HepG2 (cell line): Measurements from ENCODE around the gene DGUOK. TPM values are rescaled to one million over a fixed set of nuclear protein-coding genes. Genes with fewer than 3 reads are reported as not detected.
A peak's percentile ranks its signal among the peaks of the same experiment; 100 is the strongest.

Experiments
- AGO1 ChIP-seq: fragments of 200-400 bp; formaldehyde crosslinking; IDR thresholded peaks from 2 replicates; pipeline ENCODE4 v1.6.1; 2017; ENCODE audit warnings: mild to moderate bottlenecking, low read depth, low read length, moderate library complexity; ENCODE audit not compliant: poor library complexity, severe bottlenecking
- AKAP8 ChIP-seq: sonication (generic); formaldehyde crosslinking; IDR thresholded peaks from 2 replicates; pipeline ENCODE4 v1.5.1; 2020; ENCODE audit warnings: mild to moderate bottlenecking, missing genetic modification reagents
- BORCS8-MEF2B ChIP-seq: sonication (generic); formaldehyde crosslinking; IDR thresholded peaks from 2 replicates; pipeline ENCODE4 v1.8.0; 2022; ENCODE audit warnings: mild to moderate bottlenecking, missing genetic modification reagents
- CBFB ChIP-seq: sonication (generic); formaldehyde crosslinking; IDR thresholded peaks from 2 replicates; pipeline ENCODE4 v1.4.0; 2020; ENCODE audit warnings: missing genetic modification reagents
- CSRNP2 ChIP-seq: sonication (generic); formaldehyde crosslinking; conservative IDR thresholded peaks from 2 replicates; pipeline ENCODE4 v1.8.0; 2022; ENCODE audit warnings: low read depth, missing genetic modification reagents
- DMAP1 ChIP-seq: IDR thresholded peaks from 2 replicates; pipeline ENCODE4 v1.6.1; 2016
- EED ChIP-seq: sonication (generic); formaldehyde crosslinking; IDR thresholded peaks from 2 replicates; pipeline ENCODE4 v1.5.0; 2020; ENCODE audit warnings: mild to moderate bottlenecking, missing genetic modification reagents
- FOXO1 ChIP-seq: sonication (generic); formaldehyde crosslinking; IDR thresholded peaks from 2 replicates; pipeline ENCODE4 v1.4.0; 2020; ENCODE audit warnings: missing genetic modification reagents
- GATAD1 ChIP-seq: IDR thresholded peaks from 2 replicates; pipeline ENCODE4 v1.6.1; 2016; ENCODE audit warnings: missing genetic modification reagents, missing compliant biosample characterization
- NCOA1 ChIP-seq: sonication (generic); formaldehyde crosslinking; IDR thresholded peaks from 2 replicates; pipeline ENCODE4 v1.9.0; 2021; ENCODE audit warnings: missing genetic modification reagents
- PBX3 ChIP-seq: sonication (generic); formaldehyde crosslinking; IDR thresholded peaks from 2 replicates; pipeline ENCODE4 v1.8.1; 2023; ENCODE audit warnings: missing genetic modification reagents, inconsistent platforms, borderline replicate concordance
- PHF21A ChIP-seq: sonication (generic); formaldehyde crosslinking; IDR thresholded peaks from 2 replicates; pipeline ENCODE4 v1.5.0; 2020; ENCODE audit warnings: mild to moderate bottlenecking, missing genetic modification reagents
- PHF5A ChIP-seq: IDR thresholded peaks from one replicate; pipeline ENCODE4 v1.6.1; 2018; ENCODE audit warnings: low read depth, missing genetic modification reagents; ENCODE audit not compliant: unreplicated experiment
- SIX4 ChIP-seq: sonication (generic); formaldehyde crosslinking; IDR thresholded peaks from 2 replicates; pipeline ENCODE4 v1.4.0; 2020; ENCODE audit warnings: missing genetic modification reagents
- SMAD1 ChIP-seq: sonication (generic); formaldehyde crosslinking; IDR thresholded peaks from 2 replicates; pipeline ENCODE4 v1.4.0; 2020; ENCODE audit warnings: missing genetic modification reagents, low read depth, mild to moderate bottlenecking, borderline replicate concordance
- SP140L ChIP-seq: sonication (generic); formaldehyde crosslinking; IDR thresholded peaks from 2 replicates; pipeline ENCODE4 v1.4.0; 2020; ENCODE audit warnings: missing genetic modification reagents, borderline replicate concordance
- ZBTB33 ChIP-seq: sonication (generic); formaldehyde crosslinking; IDR thresholded peaks from 2 replicates; pipeline ENCODE4 v1.4.0; 2020; ENCODE audit warnings: missing genetic modification reagents
- ZKSCAN5 ChIP-seq: sonication (generic); formaldehyde crosslinking; IDR thresholded peaks from 2 replicates; pipeline ENCODE4 v1.5.1; 2020; ENCODE audit warnings: mild to moderate bottlenecking, missing genetic modification reagents
- ZNF143 ChIP-seq: sonication (generic); formaldehyde crosslinking; IDR thresholded peaks from 2 replicates; pipeline ENCODE4 v1.4.0; 2020; ENCODE audit warnings: missing genetic modification reagents
- ZNF337 ChIP-seq: sonication (generic); formaldehyde crosslinking; IDR thresholded peaks from 2 replicates; pipeline ENCODE4 v1.5.1; 2020; ENCODE audit warnings: missing genetic modification reagents, low read depth, mild to moderate bottlenecking, borderline replicate concordance
- ZNF451 ChIP-seq: sonication (generic); formaldehyde crosslinking; IDR thresholded peaks from 2 replicates; pipeline ENCODE4 v1.5.0; 2020; ENCODE audit warnings: mild to moderate bottlenecking, missing genetic modification reagents
- ZNF484 ChIP-seq: sonication (generic); formaldehyde crosslinking; IDR thresholded peaks from 2 replicates; pipeline ENCODE4 v1.5.1; 2020; ENCODE audit warnings: mild to moderate bottlenecking, low read depth, missing genetic modification reagents, borderline replicate concordance
- ZNF580 ChIP-seq: IDR thresholded peaks from 2 replicates; pipeline ENCODE4 v1.6.1; 2016; ENCODE audit warnings: low read depth, borderline replicate concordance
- ZSCAN22 ChIP-seq: sonication (generic); formaldehyde crosslinking; IDR thresholded peaks from 2 replicates; pipeline ENCODE4 v1.4.0; 2020; ENCODE audit warnings: mild to moderate bottlenecking, missing genetic modification reagents
- polyA plus RNA-seq, 8 experiments: library from polyadenylated mRNA; depleted of rRNA in 3 of 8; stranded (reverse) in 7 of 8; unstranded in 1 of 8; fragments of >200 nt; fragmentation: Illumina TruSeq in 4 of 8; extraction: Trizol in 4 of 8; gene quantifications; 2 replicates each; pipeline versions ENCODE4 v1.2.1 to v1.2.3, GENCODE V29; 2011 to 2016; ENCODE audit warnings: low read depth in 4 of 8, missing spikeins in 1 of 8, mixed read lengths in 1 of 8; ENCODE audit not compliant: insufficient read depth in 1 of 8
- total RNA-seq, 5 experiments: library from RNA; depleted of rRNA; stranded (reverse); fragments of >200 nt; fragmentation: Illumina TruSeq; extraction: Trizol; gene quantifications; 2 replicates each; pipeline ENCODE4 v1.2.3, GENCODE V29; 2016; ENCODE audit warnings: low read depth in 1 of 5

The DGUOK gene
- total and polyA plus RNA-seq, 2 of the 13 experiments (the other 11 are each of a cell fraction or from before 2014, with no cell fraction given), result 105 to 137 TPM

- TF ChIP-seq CSRNP2 (CRISPR knock-in tag), result no peak
- TF ChIP-seq ZKSCAN5, result no peak
- no peak for TF ChIP-seq PHF5A
- peak; percentile 48 for TF ChIP-seq AGO1
- no peak for TF ChIP-seq PBX3 (CRISPR knock-in tag)
- 0 out of 2 replicates have a peak, but pooled peaks have one; percentile 39 for TF ChIP-seq CBFB
- TF ChIP-seq ZSCAN22 (CRISPR knock-in tag), result peak; percentile 73; the same call in 1 of the 2 replicates
- peak; percentile 60 for TF ChIP-seq DMAP1
- no peak for TF ChIP-seq ZNF337 (CRISPR knock-in tag)
- TF ChIP-seq ZNF143 (CRISPR knock-in tag), result no peak
- TF ChIP-seq PHF21A (CRISPR knock-in tag), result no peak; the same call in 1 of the 2 replicates
- no peak for TF ChIP-seq SP140L
- TF ChIP-seq GATAD1 (CRISPR knock-in tag), result no peak
- TF ChIP-seq ZNF484 (CRISPR knock-in tag), result 0 out of 2 replicates have a peak, but pooled peaks have one; percentile 65
- TF ChIP-seq FOXO1 (CRISPR knock-in tag), result no peak; the same call in 1 of the 2 replicates
- TF ChIP-seq NCOA1 (CRISPR knock-in tag), result no peak
- TF ChIP-seq SIX4, result no peak
- no peak for TF ChIP-seq BORCS8-MEF2B (CRISPR knock-in tag)
- TF ChIP-seq ZBTB33 (CRISPR knock-in tag), result no peak
- TF ChIP-seq EED (CRISPR knock-in tag), result 0 out of 2 replicates have a peak, but pooled peaks have one; percentile 19
- TF ChIP-seq SMAD1 (CRISPR knock-in tag), result no peak; the same call in 1 of the 2 replicates
- TF ChIP-seq ZNF451, result peak; percentile 82; the same call in 1 of the 2 replicates
- 0 out of 2 replicates have a peak, but pooled peaks have one; percentile 13 for TF ChIP-seq ZNF580
- peak; percentile 81 for TF ChIP-seq AKAP8 (CRISPR knock-in tag)
Measured at GRCh38 chr2:73984203-73984921, 57.7 kb downstream of the DGUOK start, which contains the start of gene TET3 (continued).
